ENCODE measurements around the gene CNPY4.

CNPY4 gene

GRCh38 chr7:100101016-100101862, 18.2 kb upstream of the CNPY4 start, which contains the start of the genes AP4M1 and MCM7:
Gene AP4M1 (plus strand): TSS chr7:100101643. CDS start chr7:100101715, 72 bp downstream.
Gene MCM7 (minus strand): TSS chr7:100101397. CDS start chr7:100101294, 103 bp downstream.
- H3K9ac ChIP-seq (ENCODE audit: low read length) = peak within 1 kb of the TSS; percentile 90
- H4K91ac ChIP-seq (ENCODE audit: low read length) = peak within 1 kb of the TSS; percentile 81
- peak within 1 kb of the TSS; percentile 15 for H2BK5ac ChIP-seq (ENCODE audit: low read depth, low read length, poor library complexity, severe bottlenecking)
- peak within 1 kb of the TSS; percentile 92 for H2BK15ac ChIP-seq (ENCODE audit: low read depth, poor library complexity, severe bottlenecking)
- H3K79me1 ChIP-seq (replicated peaks; ENCODE audit: low read length, poor library complexity, severe bottlenecking) = peaks cover 19% of the 10 kb centered on the region
- peak within 1 kb of the TSS; percentile 58 to 88 for H3K4ac ChIP-seq (ENCODE audit: low read depth in 1 of 2, low read length in 2 of 2)
- peak; percentile 99 for DNase-seq
- under 1% methylated on average over 76 of the region's 80 CpGs for WGBS
- H3K23ac ChIP-seq (ENCODE audit: low read length in 2 of 2) = no peak within 1 kb of the TSS
- H3K27me3 ChIP-seq (ENCODE audit: control insufficient read depth in 1 of 2, insufficient read depth in 1 of 2, low read length in 2 of 2) = no peaks in the 10 kb centered on the region
- H3K18ac ChIP-seq (ENCODE audit: low read depth in 1 of 2, low read length in 2 of 2) = peak within 1 kb of the TSS; percentile 83 to 90
- H3K4me1 ChIP-seq (ENCODE audit: control insufficient read depth, insufficient read depth, low read depth, low read length) = peaks cover 21% of the 10 kb centered on the region
- H3K9me3 ChIP-seq (ENCODE audit: control insufficient read depth, low read length) = no peaks in the 10 kb centered on the region
- H3K4me3 ChIP-seq (ENCODE audit: insufficient read depth in 1 of 2, low read depth in 1 of 2, low read length in 2 of 2) = peak within 1 kb of the TSS; percentile 74 to 85
- H2BK12ac ChIP-seq (ENCODE audit: low read length in 2 of 2) = peak within 1 kb of the TSS; percentile 73 to 78
- H3K36me3 ChIP-seq (ENCODE audit: control insufficient read depth in 1 of 2, insufficient read depth in 2 of 2, low read depth in 1 of 2, low read length in 2 of 2) = peaks cover 59 to 60% of the 10 kb centered on the region in 2 experiments
- H3K27ac ChIP-seq (ENCODE audit: low read length, poor library complexity, severe bottlenecking) = peak within 1 kb of the TSS; percentile 91
- peak within 1 kb of the TSS; percentile 68 for H2AK5ac ChIP-seq (ENCODE audit: low read length, severe bottlenecking)
- peak within 1 kb of the TSS; percentile 86 for H4K8ac ChIP-seq (ENCODE audit: low read length)
- H3K14ac ChIP-seq (ENCODE audit: low read length in 2 of 2) = no peak within 1 kb of the TSS
- H2AFZ ChIP-seq (ENCODE audit: low read depth, low read length) = peak within 1 kb of the TSS; percentile 8
- H2BK120ac ChIP-seq (ENCODE audit: low read depth, low read length) = peak within 1 kb of the TSS; percentile 98
- peak within 1 kb of the TSS; percentile 93 for H3K4me2 ChIP-seq (ENCODE audit: low read length, poor library complexity, severe bottlenecking)

DNA sequence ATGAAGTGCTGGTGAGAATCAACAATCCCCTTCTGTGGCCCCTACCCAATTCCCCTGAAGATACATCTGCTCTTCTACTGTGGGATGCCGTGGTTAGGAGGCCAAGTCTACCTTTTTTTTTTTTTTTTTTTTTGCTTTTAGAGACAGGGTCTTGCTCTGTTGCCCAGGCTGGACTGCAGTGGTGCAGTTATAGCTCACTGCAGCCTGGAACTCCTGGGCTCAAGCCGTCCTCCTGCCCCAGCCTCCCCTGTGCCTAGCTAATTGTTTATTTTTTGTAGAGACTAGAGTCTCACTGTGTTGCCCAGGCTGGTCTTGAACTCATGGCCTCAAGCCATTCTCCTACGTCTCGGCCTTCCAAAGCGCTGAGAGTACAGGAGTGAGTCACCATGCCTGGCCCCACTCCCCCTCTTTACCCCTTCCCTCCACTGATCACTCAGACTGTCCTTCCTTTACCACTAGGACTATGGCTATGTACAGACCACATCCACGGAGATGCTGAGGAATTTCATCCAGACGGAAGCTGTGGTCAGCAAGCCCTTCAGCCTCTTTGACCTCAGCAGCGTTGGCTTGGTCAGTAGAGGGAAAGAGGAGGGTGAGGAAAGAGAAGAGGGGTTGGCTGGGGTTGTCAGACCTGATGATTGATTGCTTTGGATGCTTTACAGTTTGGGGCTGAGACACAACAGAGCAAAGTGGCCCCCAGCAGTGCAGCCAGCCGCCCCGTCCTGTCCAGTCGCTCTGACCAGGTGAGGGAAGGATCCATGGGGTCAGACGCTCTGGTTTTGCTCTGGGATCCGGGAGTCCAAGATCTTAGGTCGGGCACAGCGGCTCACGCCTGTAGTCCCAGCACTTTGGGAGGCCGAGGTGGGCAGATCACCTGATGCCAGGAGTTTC, 16.2 kb upstream of the CNPY4 start:
- Histone ChIP-seq H3K4me3 (ENCODE audit: insufficient read depth in 1 of 2, low read depth in 1 of 2, low read length in 2 of 2) (peak overlapping the region in 1 of 2 experiments; percentile 85), H4K8ac (ENCODE audit: low read length) (peak overlapping the region; percentile 86), H3K4ac (ENCODE audit: low read depth in 1 of 2, low read length in 2 of 2) (peak overlapping the region; percentile 50 to 88), H3K9me3 (ENCODE audit: control insufficient read depth, low read length) (no peaks in the 10 kb centered on the region), H3K14ac (ENCODE audit: low read length in 2 of 2) (no peak overlapping the region), H3K27me3 (ENCODE audit: control insufficient read depth in 1 of 2, insufficient read depth in 1 of 2, low read length in 2 of 2) (no peaks in the 10 kb centered on the region), H3K36me3 (ENCODE audit: control insufficient read depth in 1 of 2, insufficient read depth in 2 of 2, low read depth in 1 of 2, low read length in 2 of 2) (peaks cover 59 to 60% of the 10 kb centered on the region in 2 experiments), H2BK5ac (ENCODE audit: low read depth, low read length, poor library complexity, severe bottlenecking) (no peak overlapping the region), H4K91ac (ENCODE audit: low read length) (peak overlapping the region; percentile 55), H3K4me1 (ENCODE audit: control insufficient read depth, insufficient read depth, low read depth, low read length) (peaks cover 21% of the 10 kb centered on the region), H3K9ac (ENCODE audit: low read length) (peak overlapping the region; percentile 89), H3K18ac (ENCODE audit: low read depth in 1 of 2, low read length in 2 of 2) (peak overlapping the region; percentile 60 to 83), H3K23ac (ENCODE audit: low read length in 2 of 2) (no peak overlapping the region), H2BK12ac (ENCODE audit: low read length in 2 of 2) (peak overlapping the region; percentile 73 to 78), H3K27ac (ENCODE audit: low read length, poor library complexity, severe bottlenecking) (no peak overlapping the region), H3K4me2 (ENCODE audit: low read length, poor library complexity, severe bottlenecking) (no peak overlapping the region), H3K79me1 (replicated peaks; ENCODE audit: low read length, poor library complexity, severe bottlenecking) (peaks cover 20% of the 10 kb centered on the region), H2BK15ac (ENCODE audit: low read depth, poor library complexity, severe bottlenecking) (peak overlapping the region; percentile 92), H2BK120ac (ENCODE audit: low read depth, low read length) (peak overlapping the region; percentile 83), H2AK5ac (ENCODE audit: low read length, severe bottlenecking) (peak overlapping the region; percentile 68), H2AFZ (ENCODE audit: low read depth, low read length) (no peak overlapping the region)
- 22% methylated on average over 15 of the region's 17 CpGs for WGBS
- DNase-seq = peak; percentile 99

DNA sequence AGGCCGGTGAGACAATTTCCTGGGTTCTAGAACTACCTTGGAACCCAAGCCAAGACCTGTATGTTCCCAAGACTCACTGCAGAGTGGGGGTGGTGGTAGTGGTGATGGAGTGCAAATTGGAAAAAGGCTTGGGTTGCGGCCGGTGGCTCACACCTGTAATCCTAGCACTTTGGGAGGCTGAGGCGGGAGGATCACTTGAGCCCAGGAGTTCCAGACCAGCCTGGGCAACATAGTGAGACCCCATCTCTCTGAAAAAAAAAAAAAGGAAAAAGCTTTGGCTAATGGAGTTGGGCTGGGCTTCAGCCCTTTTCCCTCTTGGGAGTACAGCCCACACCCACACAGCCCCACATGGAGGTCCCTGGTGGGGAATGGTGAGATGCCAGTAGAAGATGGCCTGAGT, 13.9 kb upstream of the CNPY4 start:
- Histone ChIP-seq H3K4me2 (ENCODE audit: low read length, poor library complexity, severe bottlenecking) (no peak overlapping the region), H3K4ac (ENCODE audit: low read depth in 1 of 2, low read length in 2 of 2) (no peak overlapping the region), H3K9ac (ENCODE audit: low read length) (no peak overlapping the region), H3K4me3 (ENCODE audit: insufficient read depth in 1 of 2, low read depth in 1 of 2, low read length in 2 of 2) (no peak overlapping the region), H2BK5ac (ENCODE audit: low read depth, low read length, poor library complexity, severe bottlenecking) (no peak overlapping the region), H3K79me1 (replicated peaks; ENCODE audit: low read length, poor library complexity, severe bottlenecking) (peaks cover 12% of the 10 kb centered on the region), H4K8ac (ENCODE audit: low read length) (no peak overlapping the region), H2BK12ac (ENCODE audit: low read length in 2 of 2) (peak overlapping the region in 1 of 2 experiments; percentile 44), H4K91ac (ENCODE audit: low read length) (peak overlapping the region; percentile 54), H3K9me3 (ENCODE audit: control insufficient read depth, low read length) (no peaks in the 10 kb centered on the region), H2BK120ac (ENCODE audit: low read depth, low read length) (no peak overlapping the region), H3K4me1 (ENCODE audit: control insufficient read depth, insufficient read depth, low read depth, low read length) (peaks cover 12% of the 10 kb centered on the region), H3K23ac (ENCODE audit: low read length in 2 of 2) (no peak overlapping the region), H3K27me3 (ENCODE audit: control insufficient read depth in 1 of 2, insufficient read depth in 1 of 2, low read length in 2 of 2) (no peaks in the 10 kb centered on the region), H3K36me3 (ENCODE audit: control insufficient read depth in 1 of 2, insufficient read depth in 2 of 2, low read depth in 1 of 2, low read length in 2 of 2) (peaks cover 62 to 66% of the 10 kb centered on the region in 2 experiments), H3K14ac (ENCODE audit: low read length in 2 of 2) (no peak overlapping the region), H3K27ac (ENCODE audit: low read length, poor library complexity, severe bottlenecking) (no peak overlapping the region), H2AK5ac (ENCODE audit: low read length, severe bottlenecking) (no peak overlapping the region), H2BK15ac (ENCODE audit: low read depth, poor library complexity, severe bottlenecking) (no peak overlapping the region), H2AFZ (ENCODE audit: low read depth, low read length) (no peak overlapping the region), H3K18ac (ENCODE audit: low read depth in 1 of 2, low read length in 2 of 2) (no peak overlapping the region)
- no peak for DNase-seq
- WGBS = 100% methylated on average over 3 of the region's 4 CpGs
